Skeletal muscle satellite cell (primary cell): Measurements from ENCODE around the gene FLT1.

Experiments
- H3K27me3 ChIP-seq: 2 replicates; pipeline ENCODE4 v1.7.0; 2013; ENCODE audit warnings: low read length; ENCODE audit not compliant: control insufficient read depth, insufficient read depth
- H3K36me3 ChIP-seq: 2 replicates; pipeline ENCODE4 v1.7.0; 2013; ENCODE audit warnings: mild to moderate bottlenecking, control low read depth, low read length; ENCODE audit not compliant: insufficient read depth
- H3K4me1 ChIP-seq: 2 replicates; pipeline ENCODE4 v1.7.0; 2013; ENCODE audit warnings: low read length; ENCODE audit not compliant: control insufficient read depth, insufficient read depth
- H3K4me2 ChIP-seq: 2 replicates; pipeline ENCODE4 v1.7.0; 2013; ENCODE audit warnings: mild to moderate bottlenecking, low read length
- H3K4me3 ChIP-seq: 2 replicates; pipeline ENCODE4 v1.7.0; 2013; ENCODE audit warnings: low read length
- H3K9ac ChIP-seq: 2 replicates; pipeline ENCODE4 v1.7.0; 2013; ENCODE audit warnings: mild to moderate bottlenecking, low read depth, low read length, moderate library complexity
- H3K9me3 ChIP-seq: replicated peaks from 2 replicates; pipeline ENCODE4 v1.7.0; 2013; ENCODE audit warnings: mild to moderate bottlenecking, control low read depth, low read length

FLT1 gene

GRCh38 chr13:28432816-28433560 is 61.9 kb downstream of the FLT1 start:
- H3K9ac ChIP-seq: no peak overlapping the region
- H3K36me3 ChIP-seq: no peaks in the 10 kb centered on the region
- no peak overlapping the region for H3K4me3 ChIP-seq
- peaks cover 32% of the 10 kb centered on the region for H3K27me3 ChIP-seq
- H3K4me2 ChIP-seq: no peak overlapping the region
- no peaks in the 10 kb centered on the region for H3K4me1 ChIP-seq
- no peaks in the 10 kb centered on the region for H3K9me3 ChIP-seq

- Histone ChIP-seq H3K4me1 (no peaks in the 10 kb centered on the region), H3K36me3 (no peaks in the 10 kb centered on the region), H3K27me3 (peaks cover 14% of the 10 kb centered on the region), H3K9ac (no peak overlapping the region), H3K4me3 (no peak overlapping the region), H3K4me2 (no peak overlapping the region), H3K9me3 (no peaks in the 10 kb centered on the region)
These were observed 65.1 kb downstream of the FLT1 start for GRCh38 chr13:28429685-28430290.

GRCh38 chr13:28429096-28429495 is 65.8 kb downstream of the FLT1 start:
- no peaks in the 10 kb centered on the region for H3K4me1 ChIP-seq
- H3K27me3 ChIP-seq: peaks cover 14% of the 10 kb centered on the region
- no peak overlapping the region for H3K4me2 ChIP-seq
- H3K4me3 ChIP-seq: no peak overlapping the region
- no peaks in the 10 kb centered on the region for H3K36me3 ChIP-seq
- H3K9ac ChIP-seq: no peak overlapping the region
- no peaks in the 10 kb centered on the region for H3K9me3 ChIP-seq

GRCh38 chr13:28426381-28426780 is 68.5 kb downstream of the FLT1 start:
- H3K36me3 ChIP-seq: no peaks in the 10 kb centered on the region
- no peaks in the 10 kb centered on the region for H3K9me3 ChIP-seq
- no peaks in the 10 kb centered on the region for H3K4me1 ChIP-seq
- H3K4me2 ChIP-seq: no peak overlapping the region
- no peak overlapping the region for H3K9ac ChIP-seq
- H3K4me3 ChIP-seq: no peak overlapping the region
- peaks cover 18% of the 10 kb centered on the region for H3K27me3 ChIP-seq

GRCh38 chr13:28425793-28426192 is 69.1 kb downstream of the FLT1 start:
- no peak overlapping the region for H3K4me3 ChIP-seq

GRCh38 chr13:28424541-28424940 is 70.4 kb downstream of the FLT1 start:
- Histone ChIP-seq H3K4me2 (no peak overlapping the region), H3K4me3 (no peak overlapping the region), H3K9me3 (no peaks in the 10 kb centered on the region), H3K4me1 (no peaks in the 10 kb centered on the region), H3K36me3 (no peaks in the 10 kb centered on the region), H3K27me3 (peaks cover 12% of the 10 kb centered on the region), H3K9ac (no peak overlapping the region)

More at GRCh38 chr13:28425793-28426192, 69.1 kb downstream of the FLT1 start:
- H3K9ac ChIP-seq: no peak overlapping the region
- no peaks in the 10 kb centered on the region for H3K9me3 ChIP-seq
- no peaks in the 10 kb centered on the region for H3K4me1 ChIP-seq
- H3K4me2 ChIP-seq: no peak overlapping the region
- no peaks in the 10 kb centered on the region for H3K36me3 ChIP-seq
- H3K27me3 ChIP-seq: peaks cover 12% of the 10 kb centered on the region

GRCh38 chr13:28423010-28423409 is 71.9 kb downstream of the FLT1 start:
- no peaks in the 10 kb centered on the region for H3K4me1 ChIP-seq
- no peak overlapping the region for H3K9ac ChIP-seq
- H3K36me3 ChIP-seq: no peaks in the 10 kb centered on the region
- peaks cover 12% of the 10 kb centered on the region for H3K27me3 ChIP-seq
- no peak overlapping the region for H3K4me3 ChIP-seq
- H3K4me2 ChIP-seq: no peak overlapping the region
- no peaks in the 10 kb centered on the region for H3K9me3 ChIP-seq

- no peak overlapping the region for H3K4me2 ChIP-seq
- H3K4me3 ChIP-seq: no peak overlapping the region
- no peak overlapping the region for H3K9ac ChIP-seq
- no peaks in the 10 kb centered on the region for H3K4me1 ChIP-seq
- peaks cover 10% of the 10 kb centered on the region for H3K27me3 ChIP-seq
- no peaks in the 10 kb centered on the region for H3K36me3 ChIP-seq
- H3K9me3 ChIP-seq: no peaks in the 10 kb centered on the region
These were observed 73.1 kb downstream of the FLT1 start for GRCh38 chr13:28421676-28422410.

- Histone ChIP-seq H3K4me2 (no peak overlapping the region), H3K9me3 (no peaks in the 10 kb centered on the region), H3K36me3 (no peaks in the 10 kb centered on the region), H3K9ac (no peak overlapping the region), H3K27me3 (peaks cover 13% of the 10 kb centered on the region), H3K4me3 (no peak overlapping the region), H3K4me1 (no peaks in the 10 kb centered on the region)
These were observed 74.2 kb downstream of the FLT1 start for GRCh38 chr13:28420704-28421103.

GRCh38 chr13:28415994-28416421 is 78.9 kb downstream of the FLT1 start:
- no peak overlapping the region for H3K4me3 ChIP-seq
- no peaks in the 10 kb centered on the region for H3K4me1 ChIP-seq
- H3K4me2 ChIP-seq: no peak overlapping the region
- no peaks in the 10 kb centered on the region for H3K9me3 ChIP-seq
- no peaks in the 10 kb centered on the region for H3K36me3 ChIP-seq
- H3K27me3 ChIP-seq: peaks cover 3% of the 10 kb centered on the region
- H3K9ac ChIP-seq: no peak overlapping the region

- no peaks in the 10 kb centered on the region for H3K4me1 ChIP-seq
- H3K9ac ChIP-seq: no peak overlapping the region
- H3K4me3 ChIP-seq: no peak overlapping the region
- H3K4me2 ChIP-seq: no peak overlapping the region
- H3K9me3 ChIP-seq: no peaks in the 10 kb centered on the region
- no peaks in the 10 kb centered on the region for H3K36me3 ChIP-seq
- peaks cover 4% of the 10 kb centered on the region for H3K27me3 ChIP-seq
These were observed 80.9 kb downstream of the FLT1 start for GRCh38 chr13:28413999-28414398.
